Endothelial cell of umbilical vein (primary cell): ENCODE data around the gene ZBTB33. TPM values are rescaled to one million over a fixed set of nuclear protein-coding genes. Genes with fewer than 3 reads are reported as not detected.

Source experiments
- BruUV-seq: library from RNA; stranded (reverse); fragments of 400-500 nt; replicated peaks from 2 replicates; lab custom pipeline; 2021; lab: Mats Ljungman, UMichigan
- CTCF ChIA-PET: fragments of 300-600, 350-600 bp; sonication (Branson Sonifier 250); formaldehyde crosslinking; loops from one replicate; lab custom pipeline; 2021; ENCODE audit warnings: antibody characterized with exemption, inconsistent platforms; lab: Charles Lee
- POLR2A ChIA-PET: fragments of 300-600, 350-600 bp; sonication (Branson Sonifier 250); formaldehyde crosslinking; loops from one replicate; lab custom pipeline; 2021; ENCODE audit warnings: antibody characterized with exemption, inconsistent platforms; lab: Charles Lee
- DNase-seq: peaks from one replicate; pipeline ENCODE4 v3.0.0-alpha.2; 2011; ENCODE audit warnings: low read depth, low spot score
- FAIRE-seq: peaks from 2 replicates; lab custom pipeline; 2011; peaks lifted over from hg19 to GRCh38; lab: Jason Lieb, UNC
- H2AFZ ChIP-seq: 2 replicates; pipeline ENCODE4 v1.6.0; 2012; ENCODE audit warnings: low read depth, low read length, control low read depth, inconsistent platforms
- H3K27ac ChIP-seq: 2 replicates; pipeline ENCODE4 v1.5.1; 2011; ENCODE audit warnings: low read depth, mild to moderate bottlenecking, control low read depth, low read length, moderate library complexity; ENCODE audit not compliant: insufficient read depth
- H3K27me3 ChIP-seq, 2 experiments: 2 replicates each; pipeline versions ENCODE4 v1.6.0 to v1.6.1; 2011; ENCODE audit warnings: low read length in 2 of 2, mixed read lengths in 1 of 2; ENCODE audit not compliant: control insufficient read depth in 2 of 2, insufficient read depth in 2 of 2
- H3K36me3 ChIP-seq, 2 experiments: 2 replicates in 1 of 2; 3 replicates in 1 of 2; pipeline ENCODE4 v1.5.1; 2011; ENCODE audit warnings: low read length in 2 of 2, mild to moderate bottlenecking in 1 of 2, moderate library complexity in 1 of 2; ENCODE audit not compliant: control insufficient read depth in 2 of 2, insufficient read depth in 2 of 2; ENCODE audit errors: extremely low read depth in 1 of 2
- H3K4me1 ChIP-seq: 3 replicates; pipeline ENCODE4 v1.5.1; 2011; ENCODE audit warnings: mild to moderate bottlenecking, low read length; ENCODE audit not compliant: control insufficient read depth, insufficient read depth; ENCODE audit errors: extremely low read depth
- H3K4me2 ChIP-seq: 2 replicates; pipeline ENCODE4 v1.6.1; 2011; ENCODE audit warnings: low read length, control low read depth, mixed read lengths; ENCODE audit not compliant: insufficient read depth
- H3K4me3 ChIP-seq, 3 experiments: fragments of 200-600 bp in 1 of 3; sonication (generic), shearing (Covaris generic) in 1 of 3; replicated peaks in 1 of 3; 2 replicates each; pipeline ENCODE4 v1.5.1; 2011 to 2016; ENCODE audit warnings: control low read depth in 3 of 3, low read length in 3 of 3, mild to moderate bottlenecking in 2 of 3, inconsistent platforms in 1 of 3, low read depth in 1 of 3, moderate library complexity in 1 of 3; ENCODE audit not compliant: insufficient read depth in 1 of 3
- H3K79me2 ChIP-seq: 2 replicates; pipeline ENCODE4 v1.6.0; 2012; ENCODE audit warnings: low read length, inconsistent platforms; ENCODE audit not compliant: control insufficient read depth, insufficient read depth
- H3K9ac ChIP-seq: replicated peaks from 2 replicates; pipeline ENCODE3; 2011; ENCODE audit warnings: low read length, control low read depth; ENCODE audit not compliant: insufficient read depth; ENCODE audit errors: extremely low read depth
- H3K9me1 ChIP-seq: replicated peaks from 3 replicates; pipeline ENCODE4 v1.6.0; 2011; ENCODE audit warnings: mild to moderate bottlenecking, low read length; ENCODE audit not compliant: control insufficient read depth, insufficient read depth; ENCODE audit errors: extremely low read depth
- H3K9me3 ChIP-seq: replicated peaks from 2 replicates; pipeline ENCODE4 v1.5.1; 2012; ENCODE audit warnings: low read length, inconsistent platforms; ENCODE audit not compliant: control insufficient read depth, insufficient read depth
- H4K20me1 ChIP-seq: replicated peaks from 2 replicates; pipeline ENCODE3; 2011; ENCODE audit warnings: mild to moderate bottlenecking, low read length; ENCODE audit not compliant: control insufficient read depth, insufficient read depth; ENCODE audit errors: extremely low read depth
- EZH2 ChIP-seq: IDR thresholded peaks from 2 replicates; pipeline ENCODE4 v1.6.1; 2012; ENCODE audit warnings: borderline replicate concordance, low read depth, mild to moderate bottlenecking, moderate library complexity, low read length, inconsistent platforms; ENCODE audit not compliant: severe bottlenecking
- FOS ChIP-seq: IDR thresholded peaks from 2 replicates; pipeline ENCODE4 v1.6.1; 2011; ENCODE audit warnings: mild to moderate bottlenecking, low read length, moderate library complexity, borderline replicate concordance; ENCODE audit not compliant: insufficient read depth
- MYC ChIP-seq: IDR thresholded peaks from one replicate; pipeline ENCODE4 v1.6.1; 2011; ENCODE audit warnings: mild to moderate bottlenecking, low read depth, low read length
- POLR2A ChIP-seq: IDR thresholded peaks from 2 replicates; pipeline ENCODE4 v1.6.1; 2012; ENCODE audit warnings: low read depth, mild to moderate bottlenecking, control low read depth, low read length
- dilution Hi-C: fragments of 300-500 bp; cut with MboI; formaldehyde crosslinking; loops from one replicate; pipeline ENCODE4 v1.15.0; 2019; ENCODE audit warnings: low sequenced_read_pairs; ENCODE audit not compliant: extremely low pct_ligation_motif_present
- intact Hi-C: fragments of 100-400 bp; cut with micrococcal nuclease; formaldehyde crosslinking; loops from one replicate; pipeline ENCODE4 v1.10.0; 2022
- polyA plus RNA-seq, 4 experiments: library from polyadenylated mRNA; depleted of rRNA in 3 of 4; stranded (reverse) in 3 of 4; unstranded in 1 of 4; fragments of >200 nt; gene quantifications; 2 replicates each; pipeline versions ENCODE4 v1.2.1 to v1.2.3, GENCODE V29; 2011 to 2012; ENCODE audit warnings: missing spikeins in 1 of 4
- total RNA-seq: library from RNA; stranded (reverse); gene quantifications from 2 replicates; pipeline ENCODE4 v1.2.3, GENCODE V29; 2021
- TF ChIP-seq, protein P1 (sequence below), 2 donors: IDR thresholded peaks; 1 replicate in 1 of 2; 2 replicates in 1 of 2; pipeline ENCODE4 v1.5.1; 2011; ENCODE audit warnings: low read length in 2 of 2, mild to moderate bottlenecking in 2 of 2, moderate library complexity in 2 of 2, control low read depth in 1 of 2, inconsistent platforms in 1 of 2, low read depth in 1 of 2; ENCODE audit not compliant: insufficient read depth in 1 of 2; ENCODE audit errors: extremely low read depth in 1 of 2

ZBTB33 gene
- total and polyA plus RNA-seq, 2 donors (not counting 3 experiments of a cell fraction or from before 2014, with no cell fraction given), result 3.7 to 16.3 TPM

GRCh38 chrX:120200851-120201250, 49.8 kb upstream of the ZBTB33 start:
- H3K79me2 ChIP-seq, result no peaks in the 10 kb centered on the region
- H3K4me1 ChIP-seq, result no peaks in the 10 kb centered on the region
- no peaks in the 10 kb centered on the region for H3K9me3 ChIP-seq
- FAIRE-seq, result no peak
- H4K20me1 ChIP-seq, result no peaks in the 10 kb centered on the region
- H3K9me1 ChIP-seq, result no peaks in the 10 kb centered on the region
- no peak overlapping the region for H2AFZ ChIP-seq
- no peaks in the 10 kb centered on the region for H3K36me3 ChIP-seq
- POLR2A ChIA-PET, result no interaction called here
- dilution Hi-C loops, result no loop called here
- BruUV-seq, result no TSS peak
- H3K9ac ChIP-seq, result no peak overlapping the region
- CTCF ChIA-PET, result interaction anchor here (1.9 kb wide), 1 partner anchor 13 kb away, joined by 12 read pairs; no protein-coding TSS in a partner anchor
- TF ChIP-seq EZH2 (no peak), POLR2A (no peak), MYC (no peak), FOS (no peak)
- TF ChIP-seq, protein P1, sequence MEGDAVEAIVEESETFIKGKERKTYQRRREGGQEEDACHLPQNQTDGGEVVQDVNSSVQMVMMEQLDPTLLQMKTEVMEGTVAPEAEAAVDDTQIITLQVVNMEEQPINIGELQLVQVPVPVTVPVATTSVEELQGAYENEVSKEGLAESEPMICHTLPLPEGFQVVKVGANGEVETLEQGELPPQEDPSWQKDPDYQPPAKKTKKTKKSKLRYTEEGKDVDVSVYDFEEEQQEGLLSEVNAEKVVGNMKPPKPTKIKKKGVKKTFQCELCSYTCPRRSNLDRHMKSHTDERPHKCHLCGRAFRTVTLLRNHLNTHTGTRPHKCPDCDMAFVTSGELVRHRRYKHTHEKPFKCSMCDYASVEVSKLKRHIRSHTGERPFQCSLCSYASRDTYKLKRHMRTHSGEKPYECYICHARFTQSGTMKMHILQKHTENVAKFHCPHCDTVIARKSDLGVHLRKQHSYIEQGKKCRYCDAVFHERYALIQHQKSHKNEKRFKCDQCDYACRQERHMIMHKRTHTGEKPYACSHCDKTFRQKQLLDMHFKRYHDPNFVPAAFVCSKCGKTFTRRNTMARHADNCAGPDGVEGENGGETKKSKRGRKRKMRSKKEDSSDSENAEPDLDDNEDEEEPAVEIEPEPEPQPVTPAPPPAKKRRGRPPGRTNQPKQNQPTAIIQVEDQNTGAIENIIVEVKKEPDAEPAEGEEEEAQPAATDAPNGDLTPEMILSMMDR (IDR thresholded peaks at IDR 0.05; ENCODE audit: extremely low read depth in 1 of 2, insufficient read depth in 1 of 2, low read depth in 1 of 2, low read length in 2 of 2), result no peak
- no peak for DNase-seq
- no peak overlapping the region for H3K4me3 ChIP-seq
- intact Hi-C loops, result no loop called here
- peaks cover 0 to 1% of the 10 kb centered on the region in 2 experiments for H3K27me3 ChIP-seq
- no peak overlapping the region for H3K4me2 ChIP-seq
- no peak overlapping the region for H3K27ac ChIP-seq
